ENCODE measurements around the gene SLC35A1.

Gene SLC35A1

GRCh38 chr6:87444362-87444761 is 28.4 kb upstream of the SLC35A1 start:
- TF ChIP-seq CTCF (IDR thresholded peaks at IDR 0.05; ENCODE audit: control insufficient read depth, extremely low read depth, insufficient read depth): no peak
- DNase-seq (ENCODE audit: low read depth): no peak
- H3K4me3 ChIP-seq (ENCODE audit: low read depth, low read length): no peak overlapping the region

DNA sequence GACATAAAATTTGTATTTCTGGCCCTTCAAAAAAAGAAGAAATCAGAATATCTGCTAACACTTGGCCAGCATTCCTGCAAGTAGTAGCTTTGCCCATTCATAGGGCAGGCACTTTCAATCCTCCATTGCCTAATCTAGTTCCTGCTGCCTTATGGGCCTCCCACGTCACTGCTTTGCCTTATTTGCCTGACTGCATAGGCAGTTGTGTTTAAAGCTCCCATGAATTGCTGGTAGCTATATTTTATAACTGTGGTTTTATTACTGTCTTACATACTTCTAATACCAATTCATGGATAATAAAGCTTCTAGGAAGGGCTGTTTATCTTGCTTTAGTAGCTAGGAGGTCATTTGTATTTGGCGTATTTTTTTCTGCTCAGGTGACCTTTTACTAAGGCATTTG is 7.7 kb upstream of the SLC35A1 start:
- no peak overlapping the region for H3K4me3 ChIP-seq (ENCODE audit: low read depth, low read length)
- no peak for DNase-seq (ENCODE audit: low read depth)
- TF ChIP-seq CTCF (IDR thresholded peaks at IDR 0.05; ENCODE audit: control insufficient read depth, extremely low read depth, insufficient read depth): no peak

DNA sequence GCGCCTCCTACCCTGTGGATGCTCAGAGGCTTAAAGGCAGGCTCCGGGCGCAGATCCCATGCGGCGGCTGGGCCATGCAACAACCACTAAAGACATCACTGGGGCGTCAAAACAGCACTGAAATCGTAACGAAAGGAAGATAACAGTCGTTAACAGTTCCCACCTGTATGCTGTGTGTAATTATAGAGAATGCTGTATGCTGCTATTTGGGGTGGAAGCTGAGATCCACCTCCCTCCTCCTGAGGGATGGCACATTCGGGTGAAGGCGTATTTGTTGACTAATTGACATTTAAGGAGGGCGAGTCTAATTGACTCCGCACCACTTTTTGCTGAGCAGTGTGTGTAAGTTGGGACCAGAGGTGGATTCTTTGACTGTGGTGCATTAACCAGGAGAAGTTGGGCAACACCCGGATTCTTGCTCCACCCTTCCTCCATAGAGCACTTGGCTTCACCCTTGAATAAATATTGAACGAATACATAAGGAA is 687 bp downstream of the SLC35A1 start:
- no peak for DNase-seq (ENCODE audit: low read depth)
- TF ChIP-seq CTCF (IDR thresholded peaks at IDR 0.05; ENCODE audit: control insufficient read depth, extremely low read depth, insufficient read depth): no peak
- peak overlapping the region; percentile 60 for H3K4me3 ChIP-seq (ENCODE audit: low read depth, low read length)

DNA sequence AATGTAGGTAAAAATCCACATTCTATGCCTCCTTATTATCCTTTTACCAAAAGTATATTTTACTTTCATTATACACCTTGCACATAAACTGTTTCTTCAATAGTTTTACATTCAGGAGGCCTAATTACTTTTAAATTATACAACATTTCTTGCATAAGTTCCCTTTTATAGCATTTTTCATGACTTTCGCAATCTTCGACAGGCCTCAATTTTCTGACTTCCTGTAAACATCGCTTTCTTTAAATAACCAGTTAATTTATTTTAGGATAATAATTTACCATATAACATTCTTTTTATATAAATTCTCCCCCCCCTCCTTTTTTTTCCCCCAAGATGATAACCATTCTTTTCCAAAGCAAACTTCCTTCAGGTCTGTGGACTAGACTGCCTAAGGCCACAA is 9.2 kb downstream of the SLC35A1 start:
- no peak overlapping the region for H3K4me3 ChIP-seq (ENCODE audit: low read depth, low read length)
- TF ChIP-seq CTCF (IDR thresholded peaks at IDR 0.05; ENCODE audit: control insufficient read depth, extremely low read depth, insufficient read depth): no peak

DNA sequence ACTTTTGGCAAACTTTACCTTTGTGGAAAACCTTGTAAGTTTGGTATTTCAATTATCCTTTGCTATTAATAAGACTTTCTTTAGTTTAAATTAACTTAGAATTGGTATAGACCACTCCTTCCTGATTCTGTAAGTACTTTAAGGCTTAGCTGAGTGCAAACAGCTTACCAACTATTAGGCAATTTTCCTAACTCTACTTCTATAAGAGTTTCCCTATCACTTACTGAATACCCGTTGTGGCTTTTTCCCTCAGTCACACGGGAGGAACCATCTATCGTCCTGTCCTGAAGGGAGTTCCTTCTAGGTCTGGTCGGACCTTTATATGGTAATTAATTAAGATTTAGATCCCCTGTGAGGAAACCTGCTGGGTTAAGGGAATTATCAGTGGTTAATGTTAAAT is 9.6 kb downstream of the SLC35A1 start:
- DNase-seq (ENCODE audit: low read depth): no peak
- no peak overlapping the region for H3K4me3 ChIP-seq (ENCODE audit: low read depth, low read length)
- TF ChIP-seq CTCF (IDR thresholded peaks at IDR 0.05; ENCODE audit: control insufficient read depth, extremely low read depth, insufficient read depth): no peak

More for the DNA sequence above, 9.2 kb downstream of the SLC35A1 start:
- no peak for DNase-seq (ENCODE audit: low read depth)

DNA sequence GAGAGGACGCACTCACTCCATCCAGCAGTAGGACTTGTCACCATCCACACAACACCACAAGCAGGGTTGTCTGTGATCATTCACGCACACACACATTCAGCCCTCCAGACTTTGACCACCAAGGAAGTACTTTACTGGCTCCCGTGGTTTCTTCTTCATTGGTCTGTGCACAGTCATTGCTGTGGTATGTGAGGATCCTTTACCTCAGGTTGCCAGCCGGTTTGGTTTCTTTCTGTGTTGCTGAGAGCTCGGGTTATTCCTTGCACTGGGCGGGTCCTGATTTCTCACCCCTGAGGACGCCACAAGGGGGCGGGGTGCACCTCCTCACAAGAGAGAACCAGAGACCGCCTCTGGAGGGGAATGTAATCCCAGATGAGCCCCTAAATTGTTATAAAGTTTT is 11.2 kb downstream of the SLC35A1 start:
- no peak for DNase-seq (ENCODE audit: low read depth)
- H3K4me3 ChIP-seq (ENCODE audit: low read depth, low read length): no peak overlapping the region
- no peak for TF ChIP-seq CTCF (IDR thresholded peaks at IDR 0.05; ENCODE audit: control insufficient read depth, extremely low read depth, insufficient read depth)

GRCh38 chr6:87484491-87484890 is 11.7 kb downstream of the SLC35A1 start:
- no peak for TF ChIP-seq CTCF (IDR thresholded peaks at IDR 0.05; ENCODE audit: control insufficient read depth, extremely low read depth, insufficient read depth)
- no peak overlapping the region for H3K4me3 ChIP-seq (ENCODE audit: low read depth, low read length)
- no peak for DNase-seq (ENCODE audit: low read depth)

All from LNCaP clone FGC (cell line).